Neural progenitor cell (in vitro differentiated cells): Measurements from ENCODE around the gene TNXB.
"Not testable (repeated sequence)": the region's sequence is repeated elsewhere in the genome, so short reads cannot be mapped to it uniquely, and the experiment has no call there.

Experiments used
- CTCF ChIP-seq: fragments of 200-600 bp; sonication (generic); IDR thresholded peaks from 2 replicates; pipeline ENCODE4 v1.5.1; 2017; ENCODE audit warnings: antibody characterized with exemption, mild to moderate bottlenecking
- EZH2 ChIP-seq: fragments of 200-600 bp; sonication (generic); IDR thresholded peaks from 2 replicates; pipeline ENCODE4 v1.6.1; 2017; ENCODE audit warnings: antibody characterized with exemption, mild to moderate bottlenecking, moderate library complexity
- EZH2phosphoT487 ChIP-seq: fragments of 200-600 bp; sonication (generic); IDR thresholded peaks from 2 replicates; pipeline ENCODE4 v1.6.1; 2017; ENCODE audit warnings: antibody characterized with exemption

DNA sequence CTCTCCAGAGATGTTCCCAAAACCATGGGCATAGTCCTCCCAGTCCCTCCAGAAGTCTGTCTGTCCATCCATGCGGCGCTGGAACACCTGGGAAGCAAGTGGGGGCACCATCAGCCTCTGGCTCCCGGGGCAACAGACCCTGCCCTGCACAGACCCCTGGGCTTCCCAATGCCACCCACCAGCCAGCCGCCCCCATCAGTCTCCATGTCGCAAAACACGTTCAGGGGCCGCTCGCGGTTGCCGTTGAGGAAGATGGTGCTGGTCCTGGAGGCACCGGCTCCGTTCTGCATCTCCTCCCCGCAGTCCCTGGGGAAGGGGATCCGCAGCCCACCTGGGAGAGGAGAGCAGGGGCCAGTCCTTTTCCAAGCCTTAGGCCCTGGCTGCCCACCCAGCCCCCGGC is 66.9 kb downstream of the TNXB start:
- not testable (repeated sequence) for TF ChIP-seq CTCF, EZH2, EZH2phosphoT487
